NCI-H1930 (cell line): Measurements from ENCODE around the gene MYRFL.
A peak's percentile ranks its signal among the peaks of the same experiment; 100 is the strongest.
"Not testable (repeated sequence)": the region's sequence is repeated elsewhere in the genome, so short reads cannot be mapped to it uniquely, and the experiment has no call there.

ENCODE experiments used
- DNase-seq, 2 experiments: peaks; one replicate each; lab custom pipeline; 2025; lab: John Stamatoyannopoulos, UW

Gene MYRFL

DNA sequence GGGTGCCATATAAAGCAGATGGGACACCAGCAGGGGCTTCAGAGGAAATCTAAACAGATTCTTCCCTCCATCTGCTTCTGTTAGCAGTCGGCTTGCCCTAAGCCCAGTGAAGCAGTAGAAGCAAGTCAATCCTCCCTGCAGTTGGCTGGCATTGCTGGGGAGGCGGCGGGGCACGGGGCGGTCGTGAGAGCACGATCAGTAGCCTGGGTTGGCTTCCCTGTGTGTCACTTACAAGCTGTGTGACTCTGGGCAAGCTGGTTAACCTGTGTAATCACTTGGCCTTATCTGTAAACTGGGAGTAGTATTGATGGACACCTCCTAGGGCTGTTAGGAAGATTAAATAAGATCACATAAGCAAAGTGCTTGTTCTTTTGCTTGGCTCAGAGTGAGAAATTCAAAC lies 19.4 kb downstream of the MYRFL start:
- no peak for DNase-seq

DNA sequence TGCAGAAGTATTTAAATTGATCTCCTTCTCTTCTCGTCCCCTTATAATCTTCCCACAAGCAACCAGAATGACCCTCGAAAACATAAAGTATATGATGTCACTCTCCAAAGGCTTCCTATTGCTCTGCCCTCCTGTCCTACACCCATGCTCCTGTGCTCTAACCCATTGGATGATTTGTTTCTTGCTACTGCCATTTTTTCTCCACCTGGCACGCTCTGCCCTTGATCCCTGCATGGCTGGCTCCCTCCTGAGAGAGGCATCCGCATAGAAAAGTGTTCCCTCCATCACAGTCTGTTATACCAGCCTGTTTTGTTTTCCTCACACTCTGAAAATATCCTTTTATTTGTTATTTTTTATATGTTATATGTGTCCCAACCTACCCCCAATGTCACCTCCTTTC lies 19.8 kb downstream of the MYRFL start:
- DNase-seq: no peak

DNA sequence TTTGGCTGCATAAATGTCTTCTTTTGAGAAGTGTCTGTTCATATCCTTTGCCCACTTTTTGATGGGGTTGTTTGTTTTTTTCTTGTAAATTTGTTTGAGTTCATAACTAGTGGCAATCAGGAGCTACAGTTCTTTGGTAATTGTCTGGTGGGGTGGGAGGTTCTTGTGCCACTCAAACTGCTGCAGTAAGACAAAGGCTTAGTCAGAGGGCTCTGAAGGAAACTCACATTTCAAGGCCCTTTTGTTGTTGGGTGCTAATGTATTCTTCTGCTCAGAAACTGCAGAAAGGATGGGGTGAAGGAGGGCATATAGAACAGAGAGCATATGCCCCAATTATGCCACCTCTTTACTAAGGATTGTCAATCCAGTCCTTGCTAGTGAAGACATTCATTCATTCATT lies 21.9 kb downstream of the MYRFL start:
- DNase-seq: no peak

DNA sequence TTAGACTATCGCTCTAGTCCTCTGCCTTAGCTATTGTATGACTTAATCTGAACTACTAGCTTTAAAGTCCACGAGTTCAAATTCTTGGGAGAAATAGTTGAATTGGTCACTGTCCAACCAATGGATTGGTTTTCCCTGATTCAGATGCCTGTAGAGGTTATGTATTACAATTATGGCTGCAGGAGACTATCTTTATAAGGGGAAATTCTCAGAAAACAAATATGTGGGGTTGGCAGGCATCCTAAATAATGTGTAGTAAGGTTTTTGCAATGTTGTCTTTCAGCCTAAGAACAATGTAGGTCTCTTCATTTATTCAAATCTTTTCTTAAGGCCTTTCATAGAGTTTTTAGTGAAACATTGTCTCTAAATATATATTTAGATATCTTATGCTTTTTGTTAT lies 26.9 kb downstream of the MYRFL start:
- no peak for DNase-seq

DNA sequence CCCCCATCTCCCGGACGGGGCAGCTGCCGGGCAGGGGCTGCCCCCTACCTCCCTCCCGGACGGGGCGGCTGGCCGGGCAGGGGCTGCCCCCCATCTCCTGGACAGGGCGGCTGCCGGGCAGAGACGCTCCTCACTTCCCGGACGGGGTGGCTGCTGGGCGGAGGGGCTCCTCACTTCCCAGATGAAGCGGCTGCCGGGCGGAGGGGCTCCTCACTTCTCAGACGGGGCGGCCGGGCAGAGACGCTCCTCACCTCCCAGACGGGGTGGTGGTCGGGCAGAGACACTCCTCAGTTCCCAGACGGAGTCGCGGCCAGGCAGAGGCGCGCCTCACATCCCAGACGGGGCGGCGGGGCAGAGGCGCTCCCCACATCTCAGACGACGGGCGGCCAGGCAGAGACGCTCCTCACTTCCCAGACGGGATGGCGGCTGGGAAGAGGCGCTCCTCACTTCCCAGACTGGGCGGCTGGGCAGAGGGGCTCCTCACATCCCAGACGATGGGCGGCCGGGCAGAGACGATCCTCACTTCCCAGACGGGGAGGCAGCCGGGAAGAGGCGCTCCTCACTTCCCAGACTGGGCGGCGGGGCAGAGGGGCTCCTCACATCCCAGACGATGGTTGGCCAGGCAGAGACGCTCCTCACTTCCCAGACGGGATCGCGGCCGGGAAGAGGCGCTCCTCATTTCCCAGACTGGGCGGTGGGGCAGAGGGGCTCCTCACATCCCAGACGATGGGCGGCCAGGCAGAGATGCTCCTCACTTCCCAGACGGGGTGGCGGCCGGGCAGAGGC lies 28.3 kb downstream of the MYRFL start:
- DNase-seq: not testable (repeated sequence)

DNA sequence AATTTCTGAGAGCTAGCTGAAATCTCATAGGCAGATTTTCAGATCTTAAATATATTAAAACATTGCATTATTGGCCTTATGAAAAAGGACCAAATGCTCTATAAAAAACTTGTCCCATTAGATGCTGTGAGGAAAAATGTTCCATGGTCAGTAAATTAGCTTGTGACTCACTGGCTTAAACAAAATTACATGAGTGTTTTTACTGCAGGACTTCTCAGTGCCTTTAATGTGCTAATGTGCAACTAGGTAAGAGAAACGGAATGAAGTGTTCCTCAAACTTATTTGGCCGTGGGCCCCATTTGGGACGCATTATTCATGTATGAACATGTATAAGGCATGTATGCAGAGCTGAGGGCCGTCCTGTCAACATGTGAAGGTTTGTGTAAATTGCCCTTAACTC lies 41.7 kb downstream of the MYRFL start:
- no peak for DNase-seq

DNA sequence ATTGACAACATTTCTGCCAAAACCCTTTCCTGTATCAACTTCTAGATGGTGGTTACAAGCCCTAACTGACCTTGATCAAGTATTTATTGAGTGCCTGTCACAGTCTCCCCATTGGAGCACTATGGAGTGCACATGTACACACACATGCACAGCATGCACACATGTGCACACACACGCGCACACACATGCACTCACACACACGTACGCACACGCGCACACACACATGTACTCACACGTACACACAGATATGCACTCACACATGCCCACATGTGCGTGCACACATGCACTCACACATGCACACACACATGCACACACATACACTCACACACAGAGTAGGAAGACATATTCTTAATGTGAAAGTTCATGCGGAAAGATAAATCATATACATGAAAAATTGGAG lies 43.7 kb downstream of the MYRFL start:
- no peak for DNase-seq

DNA sequence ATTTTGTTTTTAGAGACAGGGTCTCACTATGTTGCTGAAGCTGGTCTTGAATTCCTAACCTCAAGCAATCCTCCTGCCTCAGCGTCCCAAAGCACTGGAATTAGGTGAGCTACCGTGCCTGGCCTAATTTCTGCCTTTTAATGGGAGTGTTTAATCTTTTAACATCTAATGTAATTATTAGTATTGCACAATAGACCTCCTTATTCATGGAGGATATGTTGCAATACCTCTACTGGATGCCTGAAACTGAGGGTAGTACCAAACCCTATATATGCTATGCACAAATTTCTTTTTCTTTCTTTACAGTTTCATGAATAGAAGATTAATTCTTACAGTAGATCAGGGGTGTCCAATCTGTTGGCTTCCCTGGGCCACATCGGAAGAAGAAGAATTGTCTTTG lies 47.8 kb downstream of the MYRFL start:
- no peak for DNase-seq

DNA sequence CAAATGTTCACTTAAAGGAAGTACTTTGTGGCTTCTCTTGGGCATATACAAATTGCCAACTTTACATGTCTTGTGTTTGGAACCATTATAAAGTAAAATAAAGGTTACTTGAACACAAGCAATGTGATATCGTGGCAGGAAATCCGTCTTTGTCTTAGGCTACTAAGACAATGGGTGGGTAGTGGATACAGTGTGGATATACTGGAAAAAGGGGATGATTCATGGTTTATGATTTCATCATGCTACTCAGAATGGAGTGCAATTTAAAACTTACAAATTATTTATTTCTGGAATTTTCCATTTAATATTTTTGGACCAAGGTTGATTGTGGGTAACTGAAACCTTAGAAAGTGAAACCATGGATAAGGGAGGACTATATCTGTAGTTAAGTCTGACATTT lies 48.4 kb downstream of the MYRFL start:
- DNase-seq: no peak

DNA sequence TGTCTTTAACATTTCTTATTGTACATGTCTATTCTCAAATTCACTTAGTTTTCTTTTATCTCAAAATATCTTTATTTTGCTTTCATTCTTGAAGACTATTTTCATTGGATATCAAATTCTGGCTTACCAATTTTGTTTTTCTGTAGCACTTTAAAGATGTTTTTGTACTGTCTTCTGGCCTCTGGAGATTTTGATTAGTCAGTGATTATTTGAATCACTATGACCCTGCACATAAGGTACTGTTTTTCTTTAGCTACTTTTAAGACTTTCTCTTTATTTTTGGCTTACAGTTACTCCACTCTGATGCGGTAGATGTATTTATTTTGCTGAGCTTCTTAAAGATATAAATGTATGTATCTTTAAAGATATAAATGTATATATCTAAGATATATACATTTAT lies 49.6 kb downstream of the MYRFL start:
- DNase-seq: no peak

DNA sequence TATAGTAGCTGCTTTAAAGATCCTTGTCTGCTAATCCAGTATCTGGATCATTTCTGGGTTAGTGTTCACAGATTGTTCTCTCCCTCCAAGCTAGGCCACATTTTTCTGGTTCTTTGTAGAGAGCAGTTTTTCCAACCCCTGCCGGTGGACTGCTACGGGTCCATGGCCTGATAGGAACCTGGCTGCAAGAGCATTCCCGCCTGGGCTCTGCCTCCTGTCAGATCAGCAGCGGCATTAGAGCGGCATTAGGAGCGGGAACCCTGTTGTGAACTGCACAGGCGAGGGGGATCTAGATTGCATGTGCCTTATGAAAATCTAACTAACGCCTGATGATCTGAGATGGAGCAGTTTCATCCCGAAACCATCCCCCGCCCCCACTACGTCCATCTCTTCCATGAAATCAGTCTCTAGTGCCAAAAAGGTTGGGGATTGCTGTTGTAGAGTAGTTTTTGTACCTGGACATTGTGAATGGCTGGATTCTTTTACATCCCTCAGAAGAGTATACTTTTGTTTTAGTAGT lies 50.4 kb downstream of the MYRFL start:
- DNase-seq: no peak

DNA sequence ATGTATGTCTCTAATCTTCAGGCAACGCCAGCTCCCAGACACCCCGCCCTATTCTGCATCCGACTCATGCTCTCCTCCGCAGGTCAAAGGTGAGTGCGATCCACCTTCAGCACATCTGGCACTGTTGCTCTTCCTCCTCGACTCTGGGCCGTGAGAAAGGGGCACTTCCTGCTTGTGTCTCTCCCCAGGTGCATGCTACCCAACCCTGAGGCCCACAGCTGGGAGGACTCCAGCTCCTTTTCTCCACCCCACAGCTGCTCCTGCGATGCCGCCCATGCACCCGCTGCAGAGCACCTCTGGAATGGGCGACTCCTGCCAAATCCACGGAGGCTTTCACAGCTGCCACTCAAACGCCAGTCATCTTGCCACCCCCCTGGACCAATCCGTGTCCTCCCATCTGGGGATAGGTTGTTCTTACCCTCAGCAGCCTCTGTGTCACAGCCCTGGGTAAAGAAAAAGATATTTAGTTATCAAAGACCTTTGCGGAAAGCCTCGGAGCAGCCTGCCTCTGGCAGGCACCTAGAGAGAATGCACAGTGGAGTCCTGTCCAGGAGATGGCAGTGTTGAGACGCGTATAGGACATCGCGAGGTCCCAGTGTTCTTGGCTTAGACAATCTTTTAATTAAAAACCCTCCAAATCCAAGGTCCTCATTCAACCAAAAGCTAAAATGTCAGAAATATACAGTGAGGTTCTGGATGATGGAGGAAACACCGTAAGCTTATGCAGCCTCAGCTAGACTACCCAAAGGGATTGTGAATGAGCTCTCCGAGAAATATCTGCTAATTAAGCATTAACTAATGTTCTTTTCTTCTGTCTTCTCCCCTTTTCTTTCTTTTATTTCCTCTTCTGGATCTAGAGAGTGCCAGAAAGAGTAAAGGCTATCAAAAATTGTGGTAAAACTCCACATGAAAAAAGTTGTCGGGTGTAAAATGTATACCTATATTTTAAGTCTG lies 54.3 kb downstream of the MYRFL start:
- peak; percentile 38 to 50 for DNase-seq

DNA sequence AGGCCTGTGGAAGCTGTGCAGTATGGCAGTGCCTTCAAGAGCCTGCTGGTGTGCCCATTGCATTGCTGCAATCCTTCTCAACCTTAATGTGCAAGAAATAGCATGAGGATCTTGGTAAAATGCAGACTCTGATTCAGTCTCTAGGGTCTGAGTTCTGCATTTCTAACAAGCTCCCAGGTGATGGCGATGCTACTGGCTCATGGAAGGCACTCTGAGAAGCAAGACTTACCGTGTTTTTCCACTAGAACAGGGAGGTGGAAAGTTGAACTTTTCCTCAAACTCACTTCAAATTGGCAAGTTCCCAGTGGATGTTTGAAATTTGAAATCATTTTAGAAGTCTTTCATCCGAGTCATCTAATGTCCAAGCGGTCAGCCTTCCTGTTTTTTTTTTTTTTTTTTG lies 55.5 kb downstream of the MYRFL start:
- DNase-seq: no peak

DNA sequence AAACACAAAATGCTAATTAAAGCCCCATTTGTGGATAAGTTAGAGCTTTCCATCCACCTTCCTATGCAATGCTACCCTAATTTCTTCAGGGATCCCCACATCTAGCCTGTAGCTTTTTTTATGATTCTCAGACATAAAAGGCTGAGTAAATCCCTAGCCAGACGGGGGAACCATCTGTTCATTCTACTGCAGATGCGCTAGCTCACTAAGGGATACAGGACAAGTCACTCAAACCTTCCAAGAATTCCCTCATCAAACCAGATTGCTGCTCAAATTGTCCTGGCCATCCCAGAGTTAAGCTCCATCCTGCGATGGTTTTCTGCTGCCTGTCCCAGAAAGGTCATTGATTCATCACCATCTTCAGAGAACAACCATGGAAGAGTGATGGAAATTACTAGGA lies 56.7 kb downstream of the MYRFL start:
- no peak for DNase-seq

DNA sequence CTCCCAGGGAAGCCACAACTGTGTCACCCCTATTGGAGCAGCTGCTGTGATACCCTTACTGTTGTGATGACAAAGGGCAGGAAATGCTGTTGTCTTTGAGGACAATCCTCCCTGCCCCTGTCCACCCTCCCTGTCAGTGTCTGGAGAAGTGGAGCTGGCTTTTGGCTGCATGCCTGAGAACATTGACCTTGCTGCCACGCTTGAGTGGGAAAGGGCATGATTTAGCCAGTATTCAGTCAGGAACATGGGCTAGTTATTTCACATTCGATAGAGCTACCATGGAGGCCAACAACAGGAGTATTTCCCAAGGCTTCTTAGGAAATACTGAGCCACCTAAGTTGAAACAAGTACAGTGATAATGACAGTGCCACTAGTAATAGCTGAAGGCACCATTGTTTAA lies 59.4 kb downstream of the MYRFL start:
- no peak for DNase-seq

DNA sequence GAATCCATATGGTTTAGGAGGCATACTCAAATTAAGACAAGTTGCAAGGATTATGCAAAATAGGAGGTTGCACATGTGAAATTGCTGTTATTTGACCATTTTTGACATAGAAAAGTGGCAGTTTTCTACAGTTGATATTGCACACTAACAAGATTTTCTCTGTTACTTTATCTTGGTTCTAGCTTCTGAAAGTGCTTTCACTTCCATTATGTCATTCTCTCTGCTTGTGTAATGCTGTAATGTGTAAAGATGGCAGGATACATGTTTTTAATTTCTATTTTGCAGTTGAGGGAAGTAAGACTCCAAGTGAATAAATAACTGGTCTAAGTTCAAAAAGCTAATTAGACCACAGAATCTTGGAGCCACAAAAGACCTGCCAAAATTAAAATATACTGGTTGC lies 60.6 kb downstream of the MYRFL start:
- DNase-seq: no peak

DNA sequence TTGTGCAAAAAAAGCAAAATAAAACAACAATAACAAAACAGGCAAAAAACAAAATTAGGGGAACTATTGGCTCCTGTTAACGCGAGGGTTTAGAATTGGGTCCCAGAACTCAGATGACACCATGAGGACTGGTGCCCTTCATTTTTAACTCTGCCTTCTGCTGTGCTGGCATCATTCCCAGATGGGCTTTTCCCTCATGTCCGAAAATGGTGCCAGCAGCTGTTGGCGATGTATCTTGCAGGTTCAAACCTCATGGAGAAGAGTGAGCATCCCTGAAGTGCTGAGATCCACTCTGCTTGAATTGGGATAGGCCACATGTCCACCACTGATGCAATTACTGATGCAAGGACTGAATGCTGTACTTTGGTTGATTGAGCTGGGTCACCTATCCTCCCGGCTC lies 61.1 kb downstream of the MYRFL start:
- no peak for DNase-seq

DNA sequence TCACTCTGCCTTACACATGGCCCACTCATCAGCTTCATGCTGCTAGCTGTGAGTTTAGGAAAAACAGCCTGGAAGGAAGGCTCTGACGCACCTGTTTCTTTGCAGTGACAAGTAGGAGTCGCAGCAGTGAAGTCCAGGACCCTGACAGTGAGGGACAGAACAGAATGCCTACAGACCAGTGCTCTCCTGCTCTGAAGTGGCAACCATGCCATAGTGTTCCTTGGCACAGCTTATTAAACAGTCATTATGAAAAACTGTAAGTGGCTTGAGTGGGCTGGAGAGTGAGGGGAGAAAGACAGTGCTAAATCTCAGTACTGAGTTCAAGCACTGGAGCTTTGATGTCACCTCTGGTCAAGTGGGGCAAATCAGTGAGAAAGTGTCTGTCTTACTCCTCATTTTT lies 61.7 kb downstream of the MYRFL start:
- DNase-seq: no peak

DNA sequence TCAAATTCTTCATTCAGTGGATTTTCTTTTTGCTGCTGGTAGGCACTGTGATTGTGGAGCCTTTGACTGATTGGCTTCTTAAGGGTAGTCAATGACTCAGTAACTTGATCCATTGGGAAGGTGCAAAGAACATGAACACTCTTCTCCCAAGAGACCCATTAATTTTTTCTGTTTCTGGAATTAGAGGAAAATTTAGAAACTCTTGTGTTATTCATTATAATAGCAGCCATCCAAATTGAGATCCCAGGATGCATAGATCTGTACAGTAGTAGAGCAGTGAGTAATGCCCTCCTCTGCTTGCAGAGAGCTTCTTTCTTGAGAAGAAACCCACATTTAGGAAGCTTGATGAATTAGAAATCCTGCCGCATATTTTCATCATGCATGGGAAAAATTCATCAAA lies 63.9 kb downstream of the MYRFL start:
- DNase-seq: no peak

DNA sequence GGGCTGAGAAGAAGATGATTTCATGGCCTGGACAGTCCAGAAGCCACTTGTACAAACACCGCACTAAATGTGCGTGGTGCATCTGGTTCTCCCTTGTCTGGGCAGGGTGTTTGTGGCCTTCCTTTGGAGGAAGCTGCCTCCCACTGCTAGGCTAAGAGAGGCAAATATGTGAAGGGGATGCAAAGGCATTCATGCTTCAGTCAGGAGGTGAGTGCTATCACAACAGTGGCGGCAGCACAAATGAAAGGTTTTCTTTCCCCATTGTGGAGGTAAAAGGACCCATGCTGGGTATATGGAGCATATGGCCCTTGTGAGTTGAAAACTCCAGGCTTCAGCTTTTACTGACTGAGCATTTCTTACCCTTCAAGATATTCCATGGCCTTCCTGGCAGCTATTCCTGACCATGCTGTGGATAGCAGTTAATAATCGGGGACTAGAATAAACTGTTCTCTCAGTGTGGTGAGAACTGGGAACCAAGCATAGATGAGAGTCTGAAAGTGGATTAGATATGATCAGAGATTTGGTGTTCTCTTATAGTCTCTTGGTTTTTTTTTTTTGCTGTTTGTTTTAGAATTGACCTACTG lies 69.9 kb downstream of the MYRFL start:
- DNase-seq: no peak

DNA sequence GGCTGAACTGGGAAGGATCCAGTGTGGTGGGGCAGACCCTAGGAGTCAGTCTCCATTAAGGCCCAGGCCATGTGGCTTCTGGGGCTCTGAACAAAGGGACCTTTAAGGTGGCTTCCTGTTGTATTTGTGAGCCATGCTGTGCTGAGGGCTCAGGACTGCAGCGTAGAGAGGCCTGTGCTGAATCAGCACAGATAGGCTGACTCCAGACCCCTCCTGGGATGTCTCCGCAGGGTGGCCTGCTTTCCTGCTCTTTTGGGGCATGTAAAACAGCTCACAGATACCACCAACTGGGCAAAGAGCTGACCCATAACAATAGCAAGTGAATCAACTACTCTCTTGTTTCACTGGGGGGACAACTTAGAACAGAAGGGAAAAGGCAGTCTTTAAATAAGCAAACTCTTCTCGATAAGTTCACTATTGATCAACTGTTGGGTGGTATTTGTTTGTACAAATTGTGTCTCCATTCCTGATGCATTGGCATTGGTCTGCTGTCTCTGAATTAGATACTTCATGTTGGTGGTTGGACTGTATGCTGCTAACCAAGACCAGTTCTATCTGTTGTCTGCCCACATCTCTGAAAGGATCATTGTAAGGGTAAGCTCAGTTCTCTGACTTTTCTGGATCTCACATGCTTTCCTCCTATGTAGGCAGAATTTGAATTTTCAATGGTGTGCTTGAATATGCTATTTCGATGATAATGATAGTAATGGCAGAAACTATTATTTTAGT lies 71.8 kb downstream of the MYRFL start:
- no peak for DNase-seq

DNA sequence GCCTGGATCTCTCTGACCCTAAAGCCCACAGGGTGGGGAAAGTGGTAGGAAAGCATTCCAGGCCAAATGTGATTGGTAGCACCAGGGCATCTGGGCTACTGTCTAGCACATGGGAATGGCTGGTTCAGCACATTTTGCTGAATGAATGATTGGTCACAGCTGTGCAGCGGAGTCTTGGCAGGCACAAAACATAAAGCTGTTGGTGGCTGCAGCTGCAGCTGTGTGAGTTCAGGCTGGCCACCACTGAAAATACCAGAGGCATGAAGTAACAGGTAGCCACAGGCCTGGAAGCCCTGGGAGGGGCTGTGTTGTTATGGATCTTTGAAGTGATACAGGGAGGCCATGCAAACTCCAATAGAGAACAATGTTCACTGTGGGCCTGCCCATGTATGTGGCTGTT lies 72.7 kb downstream of the MYRFL start:
- no peak for DNase-seq
